ENCODE measurements around the gene CA6. TPM values are rescaled to one million over a fixed set of nuclear protein-coding genes. Genes with fewer than 3 reads are reported as not detected.

The CA6 gene
- polyA plus RNA-seq, 1 donor (not counting 4 experiments of a cell fraction or from before 2014, with no cell fraction given), result not detected

DNA sequence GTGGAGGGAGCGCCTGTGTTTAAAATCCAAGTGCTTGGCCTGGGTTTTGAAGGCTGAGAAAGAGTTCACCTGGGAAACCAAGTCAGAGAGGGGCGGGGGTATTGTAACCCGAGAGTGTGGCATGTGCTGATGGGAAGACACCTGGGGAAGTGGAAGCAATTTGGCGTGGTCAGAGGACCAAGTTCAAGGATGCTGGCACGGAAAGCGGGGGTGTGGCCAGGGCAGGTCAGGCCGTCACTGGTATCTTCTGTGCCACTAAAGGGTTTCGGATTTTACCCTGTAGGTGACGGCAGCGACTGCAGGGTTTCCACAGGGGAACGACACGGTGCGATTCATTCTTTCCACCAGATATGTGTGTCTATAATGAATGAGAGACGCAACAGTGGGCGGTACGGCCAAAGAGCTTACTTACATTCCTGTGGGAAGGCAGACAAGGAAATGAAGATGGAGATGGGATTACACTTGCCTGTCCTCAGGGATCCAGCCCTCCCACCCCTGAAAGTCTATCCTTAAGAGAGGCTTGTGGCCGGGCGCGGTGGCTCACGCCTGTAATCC lies 31.3 kb downstream of the CA6 start:
- H3K27me3 ChIP-seq (ENCODE audit: control insufficient read depth, extremely low read depth, insufficient read depth, low read length), result no peaks in the 10 kb centered on the region
- no peak overlapping the region for H3K9ac ChIP-seq (ENCODE audit: control insufficient read depth, extremely low read depth, insufficient read depth, low read length)
- H3K4me2 ChIP-seq (ENCODE audit: control insufficient read depth, extremely low read depth, insufficient read depth, low read depth, low read length), result no peak overlapping the region
- dilution Hi-C loops (cut with MboI; ENCODE audit: extremely low pct_ligation_motif_present, low sequenced_read_pairs), result no loop called here
- FAIRE-seq (no peak), DNase-seq (ENCODE audit: low read depth, low spot score) (no peak)
- no peak overlapping the region for H3K27ac ChIP-seq (ENCODE audit: control insufficient read depth, insufficient read depth, low read length)
- no peak overlapping the region for H3K4me3 ChIP-seq (ENCODE audit: control insufficient read depth in 2 of 3, extremely low read depth in 1 of 3, insufficient read depth in 2 of 3, low read depth in 1 of 3, low read length in 3 of 3)
- no peaks in the 10 kb centered on the region for H3K79me2 ChIP-seq (ENCODE audit: control insufficient read depth, insufficient read depth, low read length)
- no peaks in the 10 kb centered on the region for H3K4me1 ChIP-seq (ENCODE audit: control insufficient read depth, extremely low read depth, insufficient read depth, low read length)
- H3K9me3 ChIP-seq (ENCODE audit: control insufficient read depth, low read depth, low read length), result no peaks in the 10 kb centered on the region
- H3K36me3 ChIP-seq (ENCODE audit: control insufficient read depth in 2 of 2, extremely low read depth in 1 of 2, insufficient read depth in 2 of 2, low read length in 2 of 2), result no peaks in the 10 kb centered on the region
- TF ChIP-seq EZH2 (IDR thresholded peaks at IDR 0.05; ENCODE audit: low read length) (no peak), CTCF (optimal IDR thresholded peaks at IDR 0.05 in 1 of 3, IDR thresholded peaks at IDR 0.05 in 1 of 3, conservative IDR thresholded peaks at IDR 0.05 in 1 of 3; ENCODE audit: extremely low read depth in 1 of 3, insufficient read depth in 2 of 3, low read length in 3 of 3) (no peak)
- H2AFZ ChIP-seq (ENCODE audit: control insufficient read depth, low read length), result no peak overlapping the region
- H4K20me1 ChIP-seq (ENCODE audit: control insufficient read depth, extremely low read depth, insufficient read depth, low read length), result no peaks in the 10 kb centered on the region
- no peaks in the 10 kb centered on the region for H3K9me1 ChIP-seq (ENCODE audit: control insufficient read depth, extremely low read depth, insufficient read depth, low read length)

- no peak for FAIRE-seq
Measured at GRCh38 chr1:8980656-8981055, 35.0 kb downstream of the CA6 start.

More at GRCh38 chr1:8980656-8981055, 35.0 kb downstream of the CA6 start:
- no peak overlapping the region for H3K4me2 ChIP-seq (ENCODE audit: control insufficient read depth, extremely low read depth, insufficient read depth, low read depth, low read length)
- no peak overlapping the region for H3K27ac ChIP-seq (ENCODE audit: control insufficient read depth, insufficient read depth, low read length)
- H3K27me3 ChIP-seq (ENCODE audit: control insufficient read depth, extremely low read depth, insufficient read depth, low read length), result no peaks in the 10 kb centered on the region
- no peak overlapping the region for H3K9ac ChIP-seq (ENCODE audit: control insufficient read depth, extremely low read depth, insufficient read depth, low read length)
- no peaks in the 10 kb centered on the region for H3K79me2 ChIP-seq (ENCODE audit: control insufficient read depth, insufficient read depth, low read length)
- no peak for DNase-seq (ENCODE audit: low read depth, low spot score)
- no peaks in the 10 kb centered on the region for H3K9me1 ChIP-seq (ENCODE audit: control insufficient read depth, extremely low read depth, insufficient read depth, low read length)
- H3K36me3 ChIP-seq (ENCODE audit: control insufficient read depth in 2 of 2, extremely low read depth in 1 of 2, insufficient read depth in 2 of 2, low read length in 2 of 2), result no peaks in the 10 kb centered on the region
- H3K4me3 ChIP-seq (ENCODE audit: control insufficient read depth in 2 of 3, extremely low read depth in 1 of 3, insufficient read depth in 2 of 3, low read depth in 1 of 3, low read length in 3 of 3), result no peak overlapping the region
- H4K20me1 ChIP-seq (ENCODE audit: control insufficient read depth, extremely low read depth, insufficient read depth, low read length), result no peaks in the 10 kb centered on the region
- no peaks in the 10 kb centered on the region for H3K9me3 ChIP-seq (ENCODE audit: control insufficient read depth, low read depth, low read length)
- no peak overlapping the region for H2AFZ ChIP-seq (ENCODE audit: control insufficient read depth, low read length)
- dilution Hi-C loops (cut with MboI; ENCODE audit: extremely low pct_ligation_motif_present, low sequenced_read_pairs), result no loop called here
- H3K4me1 ChIP-seq (ENCODE audit: control insufficient read depth, extremely low read depth, insufficient read depth, low read length), result peaks cover 2% of the 10 kb centered on the region
- TF ChIP-seq EZH2 (IDR thresholded peaks at IDR 0.05; ENCODE audit: low read length) (no peak), CTCF (optimal IDR thresholded peaks at IDR 0.05 in 1 of 3, IDR thresholded peaks at IDR 0.05 in 1 of 3, conservative IDR thresholded peaks at IDR 0.05 in 1 of 3; ENCODE audit: extremely low read depth in 1 of 3, insufficient read depth in 2 of 3, low read length in 3 of 3) (no peak)

Data from keratinocyte (primary cell).